Measurements from ENCODE around the gene QTRT2.

- TF ChIP-seq TCF12 (IDR thresholded peaks at IDR 0.05; ENCODE audit: low read depth, low read length), result no peak
- TF ChIP-seq SP1 (IDR thresholded peaks at IDR 0.05; ENCODE audit: low read depth, low read length), result no peak
- TF ChIP-seq, protein P1, sequence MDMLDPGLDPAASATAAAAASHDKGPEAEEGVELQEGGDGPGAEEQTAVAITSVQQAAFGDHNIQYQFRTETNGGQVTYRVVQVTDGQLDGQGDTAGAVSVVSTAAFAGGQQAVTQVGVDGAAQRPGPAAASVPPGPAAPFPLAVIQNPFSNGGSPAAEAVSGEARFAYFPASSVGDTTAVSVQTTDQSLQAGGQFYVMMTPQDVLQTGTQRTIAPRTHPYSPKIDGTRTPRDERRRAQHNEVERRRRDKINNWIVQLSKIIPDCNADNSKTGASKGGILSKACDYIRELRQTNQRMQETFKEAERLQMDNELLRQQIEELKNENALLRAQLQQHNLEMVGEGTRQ (IDR thresholded peaks at IDR 0.05; ENCODE audit: low read length), result no peak
- no peak for TF ChIP-seq CTCF (IDR thresholded peaks at IDR 0.05; ENCODE audit: control extremely low read depth in 1 of 3, insufficient read depth in 1 of 3, low read depth in 1 of 3, low read length in 3 of 3)
- no peak for TF ChIP-seq POLR2A (IDR thresholded peaks at IDR 0.05; ENCODE audit: control extremely low read depth in 1 of 2, low read depth in 2 of 2, low read length in 2 of 2)
- TF ChIP-seq CHD1 (IDR thresholded peaks at IDR 0.05; ENCODE audit: low read depth, low read length), result no peak
- no peak for TF ChIP-seq POLR2AphosphoS5 (IDR thresholded peaks at IDR 0.05; ENCODE audit: low read depth, low read length)
- no peak for TF ChIP-seq YY1 (IDR thresholded peaks at IDR 0.05; ENCODE audit: low read depth, low read length)
- TF ChIP-seq, protein P2, sequence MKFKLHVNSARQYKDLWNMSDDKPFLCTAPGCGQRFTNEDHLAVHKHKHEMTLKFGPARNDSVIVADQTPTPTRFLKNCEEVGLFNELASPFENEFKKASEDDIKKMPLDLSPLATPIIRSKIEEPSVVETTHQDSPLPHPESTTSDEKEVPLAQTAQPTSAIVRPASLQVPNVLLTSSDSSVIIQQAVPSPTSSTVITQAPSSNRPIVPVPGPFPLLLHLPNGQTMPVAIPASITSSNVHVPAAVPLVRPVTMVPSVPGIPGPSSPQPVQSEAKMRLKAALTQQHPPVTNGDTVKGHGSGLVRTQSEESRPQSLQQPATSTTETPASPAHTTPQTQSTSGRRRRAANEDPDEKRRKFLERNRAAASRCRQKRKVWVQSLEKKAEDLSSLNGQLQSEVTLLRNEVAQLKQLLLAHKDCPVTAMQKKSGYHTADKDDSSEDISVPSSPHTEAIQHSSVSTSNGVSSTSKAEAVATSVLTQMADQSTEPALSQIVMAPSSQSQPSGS (IDR thresholded peaks at IDR 0.05; ENCODE audit: low read length), result no peak
- no peak for TF ChIP-seq EZH2 (IDR thresholded peaks at IDR 0.05; ENCODE audit: low read depth, low read length, severe bottlenecking)
- TF ChIP-seq JUND (IDR thresholded peaks at IDR 0.05; ENCODE audit: low read length), result no peak
Measured at GRCh38 chr3:114127517-114127916, 71.0 kb downstream of the QTRT2 start.

All from H1 (cell line).